HL-60 (cell line): ENCODE measurements around the gene DOK7.

Source experiments
- DNase-seq, 2 experiments: peaks; one replicate each; pipeline ENCODE4 v3.0.0-alpha.2; 2010 to 2020; ENCODE audit warnings: low read depth in 1 of 2, low spot score in 1 of 2
- H3K27ac ChIP-seq: fragments of 250-450 bp; sonication (Bioruptor Pico); replicated peaks from 2 replicates; pipeline ENCODE4 v1.5.1; 2020; ENCODE audit warnings: mild to moderate bottlenecking, moderate library complexity
- H3K27me3 ChIP-seq: fragments of 250-450 bp; sonication (Bioruptor Pico); 2 replicates; pipeline ENCODE4 v1.5.1; 2021; ENCODE audit warnings: mild to moderate bottlenecking, moderate library complexity; ENCODE audit not compliant: insufficient read depth, poor library complexity, severe bottlenecking
- H3K4me3 ChIP-seq: replicated peaks from 2 replicates; pipeline ENCODE4 v1.5.1; 2011; ENCODE audit warnings: mild to moderate bottlenecking, control low read depth, low read length; ENCODE audit not compliant: insufficient read depth
- GABPA ChIP-seq: IDR thresholded peaks from 2 replicates; pipeline ENCODE4 v1.6.1; 2012; ENCODE audit warnings: low read depth
- POLR2AphosphoS5 ChIP-seq: IDR thresholded peaks from 2 replicates; pipeline ENCODE4 v1.6.1; 2012; ENCODE audit warnings: low read depth
- SPI1 ChIP-seq: IDR thresholded peaks from 2 replicates; pipeline ENCODE4 v1.6.1; 2012; ENCODE audit warnings: low read depth, mild to moderate bottlenecking, borderline replicate concordance
- TF ChIP-seq, protein P1 (sequence below): IDR thresholded peaks from one replicate; pipeline ENCODE4 v1.5.1; 2011; ENCODE audit warnings: low read length, control low read depth, inconsistent platforms; ENCODE audit not compliant: insufficient read depth
- TF ChIP-seq, protein P2 (sequence below): IDR thresholded peaks from 2 replicates; pipeline ENCODE4 v1.6.1; 2012; ENCODE audit warnings: low read depth; ENCODE audit not compliant: insufficient replicate concordance

The DOK7 gene

DNA sequence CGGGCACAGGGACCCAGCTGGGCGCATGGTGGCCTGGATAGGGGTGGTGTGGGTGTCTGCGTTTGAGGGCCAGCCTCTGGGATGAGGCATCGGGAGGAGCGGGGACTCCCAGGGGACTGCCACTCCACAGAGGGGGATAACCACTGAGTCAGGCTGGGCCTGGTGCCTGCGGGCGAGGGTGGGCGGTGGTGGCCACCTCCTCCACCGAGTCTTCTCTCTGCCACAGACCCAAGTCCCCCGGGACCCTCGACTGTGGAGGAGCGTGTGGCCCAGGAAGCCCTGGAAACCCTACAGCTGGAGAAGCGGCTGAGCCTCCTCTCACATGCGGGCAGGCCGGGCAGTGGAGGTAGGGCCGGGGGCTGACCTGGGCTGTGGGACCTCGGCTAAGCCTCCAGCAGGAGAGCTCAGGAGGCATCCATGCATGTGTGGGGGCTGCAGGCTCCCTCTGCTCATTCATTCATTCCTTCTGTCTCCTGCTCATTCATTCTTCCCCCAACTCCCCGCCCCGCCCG, 26.4 kb downstream of the DOK7 start:
- no peak overlapping the region for H3K27ac ChIP-seq
- H3K27me3 ChIP-seq: peaks cover 27% of the 10 kb centered on the region
- TF ChIP-seq SPI1 (no peak), POLR2AphosphoS5 (no peak), GABPA (no peak)
- TF ChIP-seq, protein P1, sequence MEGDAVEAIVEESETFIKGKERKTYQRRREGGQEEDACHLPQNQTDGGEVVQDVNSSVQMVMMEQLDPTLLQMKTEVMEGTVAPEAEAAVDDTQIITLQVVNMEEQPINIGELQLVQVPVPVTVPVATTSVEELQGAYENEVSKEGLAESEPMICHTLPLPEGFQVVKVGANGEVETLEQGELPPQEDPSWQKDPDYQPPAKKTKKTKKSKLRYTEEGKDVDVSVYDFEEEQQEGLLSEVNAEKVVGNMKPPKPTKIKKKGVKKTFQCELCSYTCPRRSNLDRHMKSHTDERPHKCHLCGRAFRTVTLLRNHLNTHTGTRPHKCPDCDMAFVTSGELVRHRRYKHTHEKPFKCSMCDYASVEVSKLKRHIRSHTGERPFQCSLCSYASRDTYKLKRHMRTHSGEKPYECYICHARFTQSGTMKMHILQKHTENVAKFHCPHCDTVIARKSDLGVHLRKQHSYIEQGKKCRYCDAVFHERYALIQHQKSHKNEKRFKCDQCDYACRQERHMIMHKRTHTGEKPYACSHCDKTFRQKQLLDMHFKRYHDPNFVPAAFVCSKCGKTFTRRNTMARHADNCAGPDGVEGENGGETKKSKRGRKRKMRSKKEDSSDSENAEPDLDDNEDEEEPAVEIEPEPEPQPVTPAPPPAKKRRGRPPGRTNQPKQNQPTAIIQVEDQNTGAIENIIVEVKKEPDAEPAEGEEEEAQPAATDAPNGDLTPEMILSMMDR: no peak
- TF ChIP-seq, protein P2, sequence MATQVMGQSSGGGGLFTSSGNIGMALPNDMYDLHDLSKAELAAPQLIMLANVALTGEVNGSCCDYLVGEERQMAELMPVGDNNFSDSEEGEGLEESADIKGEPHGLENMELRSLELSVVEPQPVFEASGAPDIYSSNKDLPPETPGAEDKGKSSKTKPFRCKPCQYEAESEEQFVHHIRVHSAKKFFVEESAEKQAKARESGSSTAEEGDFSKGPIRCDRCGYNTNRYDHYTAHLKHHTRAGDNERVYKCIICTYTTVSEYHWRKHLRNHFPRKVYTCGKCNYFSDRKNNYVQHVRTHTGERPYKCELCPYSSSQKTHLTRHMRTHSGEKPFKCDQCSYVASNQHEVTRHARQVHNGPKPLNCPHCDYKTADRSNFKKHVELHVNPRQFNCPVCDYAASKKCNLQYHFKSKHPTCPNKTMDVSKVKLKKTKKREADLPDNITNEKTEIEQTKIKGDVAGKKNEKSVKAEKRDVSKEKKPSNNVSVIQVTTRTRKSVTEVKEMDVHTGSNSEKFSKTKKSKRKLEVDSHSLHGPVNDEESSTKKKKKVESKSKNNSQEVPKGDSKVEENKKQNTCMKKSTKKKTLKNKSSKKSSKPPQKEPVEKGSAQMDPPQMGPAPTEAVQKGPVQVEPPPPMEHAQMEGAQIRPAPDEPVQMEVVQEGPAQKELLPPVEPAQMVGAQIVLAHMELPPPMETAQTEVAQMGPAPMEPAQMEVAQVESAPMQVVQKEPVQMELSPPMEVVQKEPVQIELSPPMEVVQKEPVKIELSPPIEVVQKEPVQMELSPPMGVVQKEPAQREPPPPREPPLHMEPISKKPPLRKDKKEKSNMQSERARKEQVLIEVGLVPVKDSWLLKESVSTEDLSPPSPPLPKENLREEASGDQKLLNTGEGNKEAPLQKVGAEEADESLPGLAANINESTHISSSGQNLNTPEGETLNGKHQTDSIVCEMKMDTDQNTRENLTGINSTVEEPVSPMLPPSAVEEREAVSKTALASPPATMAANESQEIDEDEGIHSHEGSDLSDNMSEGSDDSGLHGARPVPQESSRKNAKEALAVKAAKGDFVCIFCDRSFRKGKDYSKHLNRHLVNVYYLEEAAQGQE: no peak
- no peak for DNase-seq
- H3K4me3 ChIP-seq: no peak overlapping the region

DNA sequence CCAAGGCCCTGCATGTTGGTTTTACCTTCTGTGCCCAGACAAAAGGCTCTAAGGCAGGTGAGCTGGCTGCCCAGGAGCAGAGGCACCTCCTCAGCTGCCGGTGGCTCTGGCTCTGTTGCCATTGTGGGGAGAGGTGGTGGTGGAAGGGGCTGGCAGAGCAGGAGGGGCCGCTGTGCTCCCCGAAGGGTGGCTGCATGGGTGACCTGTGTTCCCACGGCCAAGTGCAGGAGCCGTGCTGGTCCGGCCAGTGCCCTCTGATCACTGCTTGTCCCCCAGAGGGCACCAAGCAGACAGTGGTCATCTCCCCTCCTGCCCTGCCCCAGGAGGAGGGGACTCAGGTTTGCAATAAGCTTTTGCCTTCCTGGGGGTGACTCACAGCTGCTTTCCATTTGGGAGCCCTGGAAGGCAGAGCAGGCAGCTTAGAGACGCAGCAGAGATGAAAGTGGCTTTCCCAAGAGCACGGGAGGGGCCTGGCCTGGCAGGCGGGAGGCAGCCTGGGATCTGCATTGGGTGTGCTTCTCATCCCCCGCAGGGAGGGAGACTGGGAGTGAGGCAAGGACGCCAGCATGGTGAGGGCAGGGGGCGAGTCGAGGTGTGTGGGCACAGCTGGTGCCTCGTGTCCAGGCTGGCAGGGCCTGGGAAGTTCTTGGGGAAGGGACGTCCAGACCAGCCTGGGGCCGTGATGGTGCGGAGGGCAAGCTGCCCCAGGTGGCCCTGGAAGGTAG, 28.7 kb downstream of the DOK7 start:
- no peak for DNase-seq
- Histone ChIP-seq H3K4me3 (no peak overlapping the region), H3K27ac (no peak overlapping the region), H3K27me3 (peaks cover 10% of the 10 kb centered on the region)
- no peak for TF ChIP-seq SPI1
- TF ChIP-seq, protein P2: no peak
- no peak for TF ChIP-seq POLR2AphosphoS5
- TF ChIP-seq, protein P1: no peak
- no peak for TF ChIP-seq GABPA

DNA sequence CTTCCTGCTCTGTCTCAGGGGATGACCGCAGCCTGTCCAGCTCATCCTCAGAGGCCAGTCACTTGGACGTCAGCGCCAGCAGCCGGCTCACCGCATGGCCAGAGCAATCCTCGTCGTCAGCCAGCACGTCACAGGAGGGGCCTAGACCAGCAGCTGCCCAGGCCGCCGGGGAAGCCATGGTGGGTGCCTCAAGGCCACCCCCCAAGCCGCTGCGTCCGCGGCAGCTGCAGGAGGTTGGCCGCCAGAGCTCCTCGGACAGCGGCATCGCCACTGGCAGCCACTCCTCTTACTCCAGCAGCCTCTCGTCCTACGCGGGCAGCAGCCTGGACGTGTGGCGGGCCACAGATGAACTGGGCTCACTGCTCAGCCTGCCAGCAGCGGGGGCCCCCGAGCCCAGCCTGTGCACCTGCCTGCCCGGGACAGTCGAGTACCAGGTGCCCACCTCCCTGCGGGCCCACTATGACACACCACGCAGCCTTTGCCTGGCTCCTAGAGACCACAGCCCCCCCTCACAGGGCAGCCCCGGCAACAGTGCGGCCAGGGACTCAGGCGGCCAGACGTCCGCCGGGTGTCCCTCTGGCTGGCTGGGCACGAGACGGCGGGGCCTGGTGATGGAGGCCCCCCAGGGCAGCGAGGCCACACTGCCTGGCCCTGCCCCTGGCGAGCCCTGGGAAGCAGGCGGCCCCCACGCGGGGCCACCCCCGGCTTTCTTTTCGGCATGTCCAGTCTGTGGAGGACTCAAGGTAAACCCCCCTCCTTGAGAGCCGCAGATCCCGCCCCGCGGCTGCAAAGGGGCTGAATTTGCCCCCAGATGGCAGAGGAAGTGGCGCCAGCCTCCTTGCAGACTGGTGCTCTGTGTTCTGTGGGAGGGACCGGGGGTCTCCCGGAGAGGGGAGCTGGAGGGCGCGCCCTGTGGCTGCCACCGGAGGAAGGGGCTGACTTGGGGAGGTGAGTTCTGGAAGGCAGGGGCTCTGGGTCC, 29.9 kb downstream of the DOK7 start:
- Histone ChIP-seq H3K27me3 (peaks cover 10% of the 10 kb centered on the region), H3K4me3 (no peak overlapping the region), H3K27ac (no peak overlapping the region)
- no peak for DNase-seq
- TF ChIP-seq SPI1 (no peak), POLR2AphosphoS5 (no peak), GABPA (no peak)
- TF ChIP-seq, protein P2: no peak
- TF ChIP-seq, protein P1: no peak
